Measurements from ENCODE around the gene C2CD3. TPM values are rescaled to one million over a fixed set of nuclear protein-coding genes. Genes with fewer than 3 reads are reported as not detected.

Gene C2CD3
- total and polyA plus RNA-seq, 2 of the 4 experiments (the other 2 are of a cell fraction): 11.1 to 19.2 TPM

- Histone ChIP-seq H4K8ac (ENCODE audit: low read depth in 2 of 2, low read length in 2 of 2) (no peak overlapping the region), H3K18ac (ENCODE audit: low read depth, low read length) (no peak overlapping the region)
- in situ Hi-C loops (cut with MboI; ENCODE audit: low sequenced_read_pairs): no loop called here
Observed at GRCh38 chr11:73983741-73984538, 186.9 kb downstream of the C2CD3 start.

More at GRCh38 chr11:73983741-73984538, 186.9 kb downstream of the C2CD3 start:
- H3K9me1 ChIP-seq (ENCODE audit: insufficient read depth, low read length): peaks cover 9% of the 10 kb centered on the region; the same call in 1 of the 2 replicates
- peak overlapping the region; percentile 58; the same call in 1 of the 2 replicates for H3K4me3 ChIP-seq (ENCODE audit: insufficient read depth, low read depth, low read length)
- peak overlapping the region; percentile 68 for H3K4me2 ChIP-seq (ENCODE audit: low read depth, low read length)
- H3K56ac ChIP-seq (ENCODE audit: extremely low read depth, insufficient read depth, low read length): no peak overlapping the region
- ChIA-PET POLR2A (ENCODE audit: unreplicated experiment) (no interaction called here), CTCF (no interaction called here)
- 0 out of 4 replicates have a peak, but pooled peaks cover 0 to 10% of the 10 kb centered on the region in 2 experiments for H3K79me1 ChIP-seq (ENCODE audit: low read depth in 1 of 2, low read length in 2 of 2)
- no peak overlapping the region for H3K9ac ChIP-seq (ENCODE audit: low read depth, low read length)
- H2BK5ac ChIP-seq (ENCODE audit: low read depth, low read length, poor library complexity, severe bottlenecking): no peak overlapping the region
- WGBS, 2 experiments (ENCODE audit: extremely low coverage in 2 of 2, insufficient read length in 1 of 2): 90% methylated on average over 9 of the region's 18 CpGs; no CpG with 5 or more reads in 1 of the 2 experiments
- BruUV-seq (replicated peaks): no TSS peak
- H2AK9ac ChIP-seq (replicated peaks; ENCODE audit: low read depth, low read length, poor library complexity): no peak overlapping the region
- H2BK120ac ChIP-seq (ENCODE audit: low read depth, low read length): no peak overlapping the region
- H3K27ac ChIP-seq (ENCODE audit: insufficient read depth, low read length): no peak overlapping the region; the same call in 1 of the 2 replicates
- H4K20me1 ChIP-seq (ENCODE audit: insufficient read depth, low read length): peaks cover 3% of the 10 kb centered on the region; the same call in 1 of the 2 replicates
- H3K4ac ChIP-seq (ENCODE audit: low read depth, low read length): no peak overlapping the region
- TF ChIP-seq POLR2A (IDR thresholded peaks at IDR 0.05; ENCODE audit: low read depth, low read length) (no peak), USF2 (IDR thresholded peaks at IDR 0.05; ENCODE audit: low read depth, low read length) (no peak), RCOR1 (IDR thresholded peaks at IDR 0.05; ENCODE audit: insufficient replicate concordance, low read length) (no peak), RAD21 (IDR thresholded peaks at IDR 0.05; ENCODE audit: low read length) (no peak), CHD1 (IDR thresholded peaks at IDR 0.05; ENCODE audit: low read depth, low read length) (no peak), CTCF (conservative IDR thresholded peaks at IDR 0.05; ENCODE audit: low read depth, low read length) (no peak), FOS (IDR thresholded peaks at IDR 0.05; ENCODE audit: low read depth, low read length) (no peak), BHLHE40 (IDR thresholded peaks at IDR 0.05; ENCODE audit: low read depth, low read length) (no peak), CEBPB (IDR thresholded peaks at IDR 0.05; ENCODE audit: low read depth, low read length) (no peak), ELK1 (IDR thresholded peaks at IDR 0.05; ENCODE audit: borderline replicate concordance, low read depth, low read length) (no peak)
- no peak for DNase-seq
- no peaks in the 10 kb centered on the region for H3K27me3 ChIP-seq (ENCODE audit: control insufficient read depth, insufficient read depth, low read length)
- intact Hi-C loops (cut with micrococcal nuclease): loop anchor here (10.0 kb wide), 1 partner anchor 331 kb away; the partner anchor contains the start of gene P4HA3
- no peak for ATAC-seq (ENCODE audit: low read depth)
- no peaks in the 10 kb centered on the region; the same call in 1 of the 2 replicates for H3K4me1 ChIP-seq (ENCODE audit: control insufficient read depth, insufficient read depth, low read length)
- H4K5ac ChIP-seq (ENCODE audit: low read depth, low read length): no peak overlapping the region
- peak overlapping the region; percentile 99 for H2AFZ ChIP-seq (replicated peaks; ENCODE audit: low read length, poor library complexity)
- no peak overlapping the region for H3K23ac ChIP-seq (ENCODE audit: low read depth, low read length)
- H3K14ac ChIP-seq (replicated peaks; ENCODE audit: low read depth, low read length): no peak overlapping the region
- H3K9me3 ChIP-seq (ENCODE audit: control insufficient read depth, insufficient read depth, low read length): no peaks in the 10 kb centered on the region
- dilution Hi-C loops (cut with HindIII; ENCODE audit: low sequenced_read_pairs, unreplicated experiment): no loop called here
- no peak overlapping the region for H2AK5ac ChIP-seq (ENCODE audit: low read depth, low read length)
- no peaks in the 10 kb centered on the region for H3K36me3 ChIP-seq (ENCODE audit: control insufficient read depth, insufficient read depth, low read length)
- H2BK15ac ChIP-seq (ENCODE audit: low read depth, low read length): no peak overlapping the region
- no peak overlapping the region for H4K91ac ChIP-seq (ENCODE audit: insufficient read depth, low read depth, low read length)
- no peak overlapping the region for H2BK20ac ChIP-seq (ENCODE audit: low read depth, low read length)
